SIG-M5 (cell line): ENCODE data around the gene SHLD2.
A peak's percentile ranks its signal among the peaks of the same experiment; 100 is the strongest.
"Not testable (repeated sequence)": the region's sequence is repeated elsewhere in the genome, so short reads cannot be mapped to it uniquely, and the experiment has no call there.

Experiments used
- DNase-seq: peaks from one replicate; lab custom pipeline; 2025; lab: John Stamatoyannopoulos, UW

The SHLD2 gene

DNA sequence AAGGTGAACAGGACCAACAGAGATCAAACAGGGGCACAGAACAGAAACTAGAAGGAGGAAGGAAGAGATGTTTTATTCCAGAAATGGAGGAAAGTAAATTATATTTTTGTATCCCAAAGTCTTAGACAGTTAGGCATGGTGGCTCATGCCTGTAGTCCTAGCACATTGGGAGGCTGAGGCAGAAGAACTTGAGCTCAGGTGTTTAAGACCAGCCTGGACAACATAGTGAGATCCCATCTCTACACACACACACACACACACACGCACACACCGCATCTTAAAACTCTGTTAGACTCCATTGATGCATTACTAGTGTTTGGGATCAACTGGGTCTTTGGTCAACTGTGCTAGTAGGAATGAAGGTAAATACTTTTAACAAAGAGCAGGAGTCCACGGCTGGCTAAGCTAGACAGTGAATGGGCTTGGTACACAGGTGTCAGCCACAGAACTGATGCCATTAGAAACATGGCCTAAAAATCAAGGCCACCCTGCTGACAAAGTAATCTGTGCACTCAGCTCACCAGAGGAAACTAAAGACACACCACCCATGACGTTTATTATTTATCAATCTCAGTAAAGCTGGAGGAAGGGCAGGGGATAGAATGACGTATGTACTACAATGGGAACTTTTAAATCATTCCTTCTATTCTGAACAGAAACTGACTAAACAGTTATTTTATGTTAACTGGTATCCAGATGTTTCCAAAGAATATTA, 11.3 kb upstream of the SHLD2 start:
- DNase-seq, result not testable (repeated sequence)

DNA sequence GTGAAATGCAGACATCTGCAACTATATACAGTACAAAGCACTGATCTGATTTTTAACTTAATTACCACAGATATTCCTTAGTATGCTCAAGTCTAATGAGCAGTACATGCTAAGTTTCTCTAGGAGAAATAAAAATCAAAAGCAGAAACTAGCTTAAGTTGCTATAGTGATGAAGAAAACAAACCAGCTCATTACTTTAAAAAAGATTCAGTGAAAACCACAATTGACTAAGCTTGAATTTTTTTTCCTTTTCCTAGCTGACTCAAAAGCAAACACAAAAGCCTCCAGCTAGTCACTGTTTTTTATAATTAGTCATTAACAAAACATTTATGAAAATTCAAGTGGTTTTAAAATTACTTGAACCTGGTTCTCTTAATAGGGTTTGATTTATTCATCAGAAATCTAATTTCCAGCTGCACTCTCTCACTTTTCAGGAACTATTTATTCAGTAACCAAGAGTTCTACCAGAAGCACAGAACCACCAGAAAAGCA, 10.7 kb upstream of the SHLD2 start:
- not testable (repeated sequence) for DNase-seq

DNA sequence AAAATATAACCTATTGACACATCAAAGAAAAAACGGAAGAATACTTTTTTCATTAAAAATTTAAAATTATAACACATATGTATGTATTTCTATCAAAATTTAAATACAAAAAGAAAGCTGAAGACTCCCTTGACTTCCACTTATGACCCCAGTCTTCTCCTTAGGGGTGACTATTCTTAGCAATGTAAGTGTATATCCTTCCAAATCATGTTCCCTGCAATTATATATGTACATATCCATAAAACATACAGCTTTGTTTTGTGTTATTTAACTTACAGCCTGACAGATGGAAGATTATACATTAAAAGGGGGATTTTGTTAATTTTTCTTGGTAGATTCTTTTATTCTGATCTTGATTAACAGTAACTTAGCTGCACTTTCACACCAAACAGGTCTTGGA, 9.5 kb upstream of the SHLD2 start:
- DNase-seq, result no peak

GRCh38 chr10:87089746-87090145, 5.3 kb upstream of the SHLD2 start:
- DNase-seq, result no peak

- no peak for DNase-seq
These were observed 4.2 kb upstream of the SHLD2 start for GRCh38 chr10:87090779-87091178.

DNA sequence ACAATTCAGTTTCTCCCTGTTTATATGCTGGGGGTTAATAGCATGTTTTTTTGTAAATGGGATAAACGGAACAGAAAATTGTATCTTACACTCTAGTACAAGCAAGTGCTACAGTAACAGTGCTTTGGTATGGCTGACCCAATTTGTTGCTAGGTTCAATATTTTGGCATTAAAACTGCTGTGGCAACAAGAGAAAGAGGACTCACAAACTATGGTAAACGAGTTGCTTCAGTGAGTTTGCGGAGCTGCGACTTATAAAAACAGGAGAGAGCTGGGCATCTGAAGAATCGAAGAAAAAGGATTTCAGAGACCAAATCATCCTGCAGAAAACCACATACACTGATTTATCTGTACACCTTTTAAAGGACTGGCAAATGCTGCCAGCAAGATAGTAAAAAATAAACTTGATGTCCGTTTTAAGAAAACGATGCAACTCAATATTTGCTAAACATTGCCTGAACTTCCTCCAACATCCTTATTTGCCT, 2.6 kb upstream of the SHLD2 start:
- no peak for DNase-seq

GRCh38 chr10:87092861-87093631, 2.0 kb upstream of the SHLD2 start:
- no peak for DNase-seq

- no peak for DNase-seq
These were observed 1.2 kb upstream of the SHLD2 start for GRCh38 chr10:87093632-87094372.

- no peak for DNase-seq
These were observed 385 bp downstream of the SHLD2 start for GRCh38 chr10:87095236-87095945.

DNA sequence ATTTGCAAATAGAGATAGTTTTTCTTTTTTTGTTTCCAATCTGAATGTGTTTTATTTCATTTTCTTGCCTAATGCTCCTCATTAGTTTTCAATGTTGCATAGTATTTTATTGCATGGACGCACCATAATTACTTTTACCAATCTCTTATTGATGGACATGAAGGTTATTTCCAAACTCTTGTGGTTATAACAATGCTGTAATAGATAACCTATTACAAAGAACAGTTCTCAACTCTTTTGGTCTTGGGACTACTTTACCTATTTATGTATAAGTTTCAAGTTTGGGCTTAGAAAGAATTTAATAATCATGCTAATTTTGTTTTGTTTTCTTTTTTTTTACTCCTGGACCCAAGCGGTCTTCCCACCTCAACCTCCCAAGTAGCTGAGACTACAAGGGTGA, 7.0 kb downstream of the SHLD2 start:
- no peak for DNase-seq

GRCh38 chr10:87104727-87105126, 9.7 kb downstream of the SHLD2 start:
- DNase-seq, result not testable (repeated sequence)

- DNase-seq, result no peak
These were observed 10.6 kb downstream of the SHLD2 start for GRCh38 chr10:87105446-87106124.

DNA sequence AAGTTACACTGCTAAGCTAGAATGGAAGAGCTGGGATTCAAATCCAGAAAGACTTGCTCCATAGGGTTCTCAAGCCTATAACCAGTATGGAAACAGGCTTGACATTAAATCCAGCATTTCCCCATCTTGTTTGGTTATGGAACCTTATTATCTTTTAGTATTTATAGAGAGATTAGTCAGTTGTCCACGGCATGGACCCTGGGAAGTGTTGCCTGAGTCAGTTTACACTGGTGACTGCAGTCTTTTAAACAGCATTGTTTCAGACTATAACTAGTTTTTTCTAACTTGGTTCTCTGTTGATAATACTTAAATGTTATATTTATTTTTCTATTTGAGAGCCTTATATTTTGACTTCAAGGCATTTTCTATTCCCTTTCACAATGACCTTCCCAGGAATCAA, 23.1 kb downstream of the SHLD2 start:
- DNase-seq, result not testable (repeated sequence)

DNA sequence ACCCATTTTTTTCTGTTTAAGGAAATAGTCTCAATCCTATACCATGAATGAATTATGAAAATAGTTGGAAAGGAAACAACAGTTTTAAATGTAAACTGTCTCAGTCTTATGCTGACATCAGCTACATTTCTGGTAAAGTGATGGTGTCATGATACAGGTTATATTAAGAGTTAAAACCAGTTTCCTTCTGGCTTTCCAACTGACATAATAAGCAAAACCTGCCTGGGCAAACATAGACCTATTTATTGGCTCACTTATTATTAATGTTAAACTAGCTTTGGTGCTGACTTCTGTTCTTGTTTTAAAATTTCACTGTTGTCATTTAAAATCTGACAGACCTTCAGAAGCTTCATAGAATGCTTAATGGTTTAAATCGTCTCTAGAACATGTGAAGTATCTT, 24.0 kb downstream of the SHLD2 start:
- DNase-seq, result not testable (repeated sequence)

DNA sequence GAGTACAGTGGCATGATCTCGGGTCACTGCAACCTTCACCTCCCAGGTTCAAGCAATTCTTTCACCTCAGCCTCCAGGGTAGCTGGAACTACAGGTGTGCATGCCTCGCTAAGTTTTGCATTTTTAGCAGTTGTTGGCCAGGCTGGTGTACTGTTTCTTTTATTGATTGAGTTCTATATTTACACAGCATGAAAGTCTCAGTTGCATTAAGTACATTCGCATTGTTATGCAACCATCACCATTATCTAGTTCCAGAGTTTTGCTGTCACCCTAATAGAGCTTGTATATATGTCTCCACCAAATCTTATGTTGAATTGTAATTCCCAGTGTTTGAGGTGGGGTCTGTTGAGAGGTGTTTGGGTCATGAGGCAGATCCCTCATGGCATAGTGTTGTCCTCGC, 28.3 kb downstream of the SHLD2 start:
- DNase-seq, result not testable (repeated sequence)

DNA sequence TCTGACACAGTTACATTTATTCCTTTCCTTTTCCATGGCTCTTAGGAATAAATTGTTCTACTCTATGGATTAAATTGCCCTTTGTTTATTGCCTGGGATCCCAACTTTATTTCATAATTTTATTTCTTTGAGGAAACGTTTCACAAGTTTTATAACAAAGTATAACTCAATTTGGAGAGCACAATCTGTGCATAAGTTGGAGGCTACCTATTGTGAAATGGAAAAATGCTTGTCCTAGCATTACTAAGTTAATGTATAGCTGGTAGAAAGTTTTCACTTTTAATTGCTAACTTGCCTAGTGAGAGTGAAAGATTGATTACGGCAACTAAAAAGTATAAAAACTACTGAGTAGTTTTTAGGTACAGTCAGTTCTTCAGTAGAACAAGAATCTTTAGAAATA, 32.0 kb downstream of the SHLD2 start:
- not testable (repeated sequence) for DNase-seq

DNA sequence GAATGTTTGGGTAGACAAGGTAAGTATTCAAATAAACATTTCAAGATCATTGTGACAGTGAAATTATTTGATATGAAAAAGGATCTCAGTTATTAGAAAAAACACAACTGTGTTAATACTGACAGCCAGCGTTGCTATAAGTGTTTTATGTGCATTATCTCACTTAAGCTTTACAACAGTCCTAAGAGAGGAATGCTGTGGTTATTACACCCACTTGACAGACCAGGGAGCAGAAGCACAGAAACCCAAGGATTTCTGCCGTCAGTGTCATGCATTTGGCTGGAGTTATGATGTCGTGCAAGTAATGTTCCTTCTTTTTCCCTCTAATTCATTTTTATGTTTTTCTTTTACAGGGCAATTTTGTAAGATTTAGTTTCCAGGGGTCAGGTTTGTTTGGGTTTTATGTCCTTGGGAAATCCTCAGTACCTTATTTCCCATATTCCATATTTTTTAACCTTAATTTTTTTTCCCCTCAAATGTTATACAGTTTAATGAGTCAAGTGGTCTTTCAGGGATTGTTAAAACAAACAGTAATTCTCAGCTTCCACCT, 32.7 kb downstream of the SHLD2 start:
- DNase-seq, result not testable (repeated sequence)

DNA sequence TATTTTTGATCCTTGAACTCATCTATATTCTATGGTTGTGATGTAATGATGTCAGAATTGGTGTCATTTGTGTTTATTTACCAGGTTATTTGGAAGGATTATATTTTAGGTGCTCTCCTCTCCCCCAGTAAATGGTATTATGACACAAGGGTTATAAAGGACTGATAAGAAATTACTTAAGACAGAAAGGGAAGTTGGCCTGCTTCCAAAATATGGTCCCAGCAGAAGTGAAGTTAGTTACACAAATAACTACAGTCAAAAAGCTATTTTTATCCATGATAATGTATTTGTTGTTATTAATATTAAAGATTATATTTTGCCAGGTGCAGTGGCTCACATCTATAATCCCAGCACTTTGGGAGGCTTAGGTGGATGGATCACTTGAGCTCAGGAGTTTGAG, 37.2 kb downstream of the SHLD2 start:
- peak; percentile 29 for DNase-seq

DNA sequence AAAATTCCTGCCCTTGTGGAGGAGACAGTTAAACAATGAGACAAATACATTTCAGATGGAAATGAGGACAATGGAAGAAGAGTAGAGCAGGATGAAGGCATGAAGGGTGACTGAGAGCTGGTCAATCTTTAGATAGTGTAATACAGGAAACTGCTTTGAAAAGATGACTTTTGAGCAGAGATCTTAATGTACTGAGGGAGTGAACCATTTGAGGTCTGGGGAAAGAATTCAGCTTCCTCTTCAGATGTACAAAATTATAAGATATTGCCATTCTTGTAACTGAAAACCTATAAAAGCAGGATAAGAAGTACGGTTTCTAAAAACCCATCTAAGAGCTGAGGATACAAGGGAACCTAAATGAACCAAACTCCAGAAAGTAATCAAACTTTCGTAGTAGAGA, 38.9 kb downstream of the SHLD2 start:
- not testable (repeated sequence) for DNase-seq

DNA sequence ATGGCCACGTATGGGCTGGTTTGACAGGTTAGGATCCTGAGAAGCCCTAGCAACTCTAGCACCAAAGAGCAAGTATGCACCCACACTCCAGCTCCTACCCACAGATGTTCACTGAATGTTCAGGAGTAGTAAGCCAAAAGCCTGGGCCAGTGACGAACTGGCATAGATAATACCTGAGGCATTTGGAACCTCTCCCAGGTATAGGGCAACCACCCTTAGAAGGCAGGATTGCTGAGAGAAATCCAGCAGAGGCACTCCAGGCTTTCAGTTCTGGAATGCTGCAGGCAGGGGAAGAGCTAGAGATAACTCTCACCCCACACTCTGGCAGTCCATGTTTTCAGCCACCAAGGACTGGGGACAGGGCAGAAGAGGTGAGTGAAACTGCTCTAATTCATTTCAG, 39.4 kb downstream of the SHLD2 start:
- not testable (repeated sequence) for DNase-seq

GRCh38 chr10:87137478-87137877, 42.5 kb downstream of the SHLD2 start:
- DNase-seq, result not testable (repeated sequence)
